Aorta (tissue), 5 donors: ENCODE data around the gene GRPEL2. TPM values are rescaled to one million over a fixed set of nuclear protein-coding genes. Genes with fewer than 3 reads are reported as not detected.

Experiments
- ATAC-seq: fragments of 200-7000 bp; cut with Tn5 transposase; one replicate; pipeline ENCODE4 v1.9.1; 2022; ENCODE audit warnings: moderate library complexity; ENCODE audit not compliant: low FRiP score
- DNase-seq, 2 donors: peaks; one replicate each; pipeline ENCODE4 v3.0.0-alpha.2; 2020
- H3K27ac ChIP-seq, 2 donors: one replicate each; pipeline ENCODE4 v1.5.1; 2013; ENCODE audit warnings: low read length in 2 of 2, mild to moderate bottlenecking in 2 of 2, moderate library complexity in 2 of 2, control low read depth in 1 of 2, inconsistent platforms in 1 of 2, low read depth in 1 of 2
- H3K27me3 ChIP-seq, 2 donors: one replicate each; pipeline ENCODE4 v1.6.1; 2013; ENCODE audit warnings: control low read depth in 1 of 2, low read length in 1 of 2, mild to moderate bottlenecking in 1 of 2, moderate library complexity in 1 of 2; ENCODE audit not compliant: insufficient read depth in 2 of 2, control insufficient read depth in 1 of 2
- H3K36me3 ChIP-seq, 2 donors: one replicate each; pipeline ENCODE4 v1.6.1; 2013; ENCODE audit warnings: control low read depth in 1 of 2, low read length in 1 of 2, mild to moderate bottlenecking in 1 of 2; ENCODE audit not compliant: insufficient read depth in 2 of 2, control insufficient read depth in 1 of 2
- H3K4me1 ChIP-seq, 2 donors: one replicate each; pipeline ENCODE4 v1.6.1; 2013; ENCODE audit warnings: low read length in 2 of 2, control low read depth in 1 of 2, mild to moderate bottlenecking in 1 of 2, moderate library complexity in 1 of 2; ENCODE audit not compliant: insufficient read depth in 2 of 2, control insufficient read depth in 1 of 2
- H3K4me3 ChIP-seq, 2 donors: one replicate each; pipeline ENCODE4 v1.5.1; 2013; ENCODE audit warnings: low read length in 2 of 2, control low read depth in 1 of 2, mild to moderate bottlenecking in 1 of 2
- H3K9me3 ChIP-seq: one replicate; pipeline ENCODE4 v1.6.1; 2013; ENCODE audit warnings: mild to moderate bottlenecking, low read length; ENCODE audit not compliant: control insufficient read depth
- WGBS, 2 donors: extraction: QIAGEN DNeasy Blood & Tissue Kit; methylation state at CpG; one replicate each; pipeline ENCODE4 v1.1.7; 2013; 5-methylcytosine and 5-hydroxymethylcytosine counted together
- intact Hi-C, 2 donors: fragments of 100-400 bp; cut with DNase I; formaldehyde crosslinking; loops; one replicate each; pipeline versions ENCODE4 v1.14.2 to v1.15.0; 2022
- long read RNA-seq, 2 donors: library from polyadenylated mRNA; unstranded; transcript quantifications; one replicate each; pipeline ENCODE4 v2.0.0, GENCODE V29; 2020 to 2021
- polyA plus RNA-seq, 2 donors: library from polyadenylated mRNA; stranded (reverse); fragments of 200-250 nt; gene quantifications; one replicate each; pipeline ENCODE4 v1.2.3, GENCODE V29; 2013
- total RNA-seq, 2 donors: library from RNA; stranded (reverse); fragmentation: NEBNext Ultra II Directional; extraction: Animal tissue kit (Norgen Biotek cat#: 25700); gene quantifications; one replicate each; pipeline ENCODE4 v1.2.1, GENCODE V29; 2021
- donor health status: healthy with polysubstance abuse.
- donor health status: Bipolar disorder and iron deficiency.
- donor health status: DM: no; HTN: no; CAD: no.
- donor health status: DM: no; HTN: no; CAD: no.
- donor health status: DM: yes; HTN: yes; CAD: no.

The GRPEL2 gene, protein sequence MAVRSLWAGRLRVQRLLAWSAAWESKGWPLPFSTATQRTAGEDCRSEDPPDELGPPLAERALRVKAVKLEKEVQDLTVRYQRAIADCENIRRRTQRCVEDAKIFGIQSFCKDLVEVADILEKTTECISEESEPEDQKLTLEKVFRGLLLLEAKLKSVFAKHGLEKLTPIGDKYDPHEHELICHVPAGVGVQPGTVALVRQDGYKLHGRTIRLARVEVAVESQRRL
- total RNA-seq (10 to 100 TPM; 11.4 to 12.9 TPM), polyA plus RNA-seq (1 to 10 TPM; 1.6 to 3.7 TPM)
- long read RNA-seq, donor 1, partial matches to known transcripts: 0 of 6 reads
- long read RNA-seq, donor 1, other reads (novel, unspliced or antisense): 6 of 6 reads
- long read RNA-seq, donor 2, full-length matches to known transcripts: 4 of 5 reads
- long read RNA-seq, donor 2, partial matches to known transcripts: 0 of 5 reads
- long read RNA-seq, donor 2, other reads (novel, unspliced or antisense): 1 of 5 reads

DNA sequence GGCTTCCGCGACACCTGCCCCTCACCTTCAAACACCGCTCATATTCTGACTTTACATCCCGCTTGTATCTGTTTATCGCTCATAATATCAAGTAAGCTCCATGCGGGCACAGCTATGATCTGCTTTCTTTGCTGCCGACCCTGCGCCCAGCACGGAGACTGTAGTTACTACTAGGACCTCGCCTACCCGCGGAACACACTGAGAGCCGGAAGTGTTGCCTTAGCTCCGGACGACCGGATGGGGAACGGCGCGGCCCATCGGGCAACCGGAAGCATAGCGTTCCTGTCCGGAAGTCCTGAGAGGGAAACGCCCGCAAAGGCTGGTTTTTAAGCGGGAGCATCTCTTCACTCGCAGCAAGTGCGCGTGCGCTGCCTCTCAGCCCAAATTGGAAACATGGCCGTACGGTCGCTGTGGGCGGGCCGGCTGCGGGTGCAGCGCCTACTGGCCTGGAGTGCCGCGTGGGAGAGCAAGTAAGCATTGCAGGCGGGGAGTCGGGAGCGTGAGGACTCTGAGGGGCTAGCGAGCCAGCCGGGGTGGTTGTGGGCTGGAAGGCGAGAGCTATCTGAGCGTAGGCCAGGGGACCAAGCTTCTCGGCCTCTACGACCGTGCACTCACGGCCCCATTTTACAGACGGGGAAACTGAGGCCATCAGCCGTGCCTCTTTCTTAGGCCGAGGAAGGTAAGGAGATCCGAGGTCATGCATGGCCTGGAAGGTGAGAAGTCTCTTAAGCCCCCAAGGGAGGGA lies at the start of gene GRPEL2:
Gene GRPEL2, plus strand, starts transcription at position 353 of the 745 bp plus-strand sequence. Its CDS starts 41 bp downstream, at position 394.
- Histone ChIP-seq H3K9me3 (no peaks in the 10 kb centered on the region), H3K27ac (peak within 1 kb of the TSS in 1 of 2 donors; percentile 59), H3K36me3 (peaks cover 3 to 6% of the 10 kb centered on the region in 2 donors), H3K4me3 (peak within 1 kb of the TSS; percentile 44 to 72), H3K27me3 (no peaks in the 10 kb centered on the region), H3K4me1 (no peaks in the 10 kb centered on the region)
- WGBS, 2 donors: 0 to 1% methylated on average over 54 of the region's 54 CpGs
- intact Hi-C loops: no loop called here
- peak; percentile 98 for DNase-seq
- ATAC-seq: peak; percentile 97

DNA sequence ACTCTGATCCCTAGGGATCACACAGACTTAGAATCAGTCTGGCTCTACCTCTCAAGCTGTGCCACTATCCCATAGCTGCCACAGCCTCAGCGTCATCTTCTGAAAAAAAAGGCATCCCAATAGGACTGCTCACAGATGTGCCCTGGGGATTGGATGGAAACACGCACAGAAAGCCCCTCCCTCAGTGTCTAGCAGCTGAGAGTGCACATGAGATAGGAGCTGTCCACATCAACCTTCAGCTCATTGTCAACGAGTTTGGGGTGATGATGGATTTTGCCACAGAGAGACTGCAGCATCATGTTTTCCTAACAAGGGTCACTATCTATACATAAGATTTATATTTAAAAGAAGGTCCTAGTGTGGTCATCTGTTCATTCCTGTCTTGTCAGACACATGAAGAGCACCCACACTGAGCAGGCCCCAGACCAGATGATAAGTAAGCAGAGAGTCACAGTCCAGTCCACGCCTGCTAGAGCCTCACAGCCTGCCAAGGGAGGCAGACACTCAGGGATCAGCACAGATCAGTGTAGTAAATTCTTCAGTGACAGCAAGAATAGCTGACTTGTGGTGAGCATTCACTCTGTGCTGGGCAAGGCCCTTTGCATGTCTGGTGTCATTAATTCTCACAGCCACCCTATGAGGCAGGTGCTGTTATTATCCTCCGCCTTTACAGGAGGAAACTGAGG lies 47.8 kb upstream of the GRPEL2 start:
- Histone ChIP-seq H3K27ac (no peak overlapping the region), H3K4me3 (no peak overlapping the region), H3K4me1 (no peaks in the 10 kb centered on the region), H3K36me3 (no peaks in the 10 kb centered on the region), H3K27me3 (no peaks in the 10 kb centered on the region), H3K9me3 (no peaks in the 10 kb centered on the region)
- no peak for ATAC-seq
- intact Hi-C loops: no loop called here
- 90 to 92% methylated on average over 5 of the region's 5 CpGs for WGBS, 2 donors
- no peak for DNase-seq

DNA sequence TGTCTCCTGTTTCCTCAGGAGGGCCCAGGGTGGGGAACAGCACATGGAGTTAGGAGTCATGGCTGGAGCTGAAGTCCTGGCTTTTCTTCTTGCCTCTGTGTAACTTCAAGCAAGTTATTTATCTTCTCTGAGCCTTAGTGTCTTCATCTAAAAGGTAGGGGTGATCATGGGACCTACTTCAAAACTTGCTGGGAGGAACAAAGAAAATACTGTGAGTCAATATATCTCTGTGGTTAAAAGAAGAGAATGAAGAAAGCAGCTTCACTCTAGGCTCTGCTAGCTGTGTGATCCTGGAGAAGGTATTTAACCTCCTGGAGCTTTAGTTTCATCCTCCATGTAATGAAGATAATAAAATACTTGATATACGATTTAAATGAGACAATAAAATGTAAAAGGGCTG lies 47.1 kb upstream of the GRPEL2 start:
- H3K36me3 ChIP-seq: no peaks in the 10 kb centered on the region
- H3K9me3 ChIP-seq: no peaks in the 10 kb centered on the region
- WGBS, 2 donors: 62 to 67% methylated on average over 1 of the region's 1 CpG
- intact Hi-C loops: no loop called here
- H3K27me3 ChIP-seq: no peaks in the 10 kb centered on the region
- ATAC-seq: no peak
- H3K27ac ChIP-seq: no peak overlapping the region
- H3K4me1 ChIP-seq: no peaks in the 10 kb centered on the region
- DNase-seq: no peak
- no peak overlapping the region for H3K4me3 ChIP-seq

DNA sequence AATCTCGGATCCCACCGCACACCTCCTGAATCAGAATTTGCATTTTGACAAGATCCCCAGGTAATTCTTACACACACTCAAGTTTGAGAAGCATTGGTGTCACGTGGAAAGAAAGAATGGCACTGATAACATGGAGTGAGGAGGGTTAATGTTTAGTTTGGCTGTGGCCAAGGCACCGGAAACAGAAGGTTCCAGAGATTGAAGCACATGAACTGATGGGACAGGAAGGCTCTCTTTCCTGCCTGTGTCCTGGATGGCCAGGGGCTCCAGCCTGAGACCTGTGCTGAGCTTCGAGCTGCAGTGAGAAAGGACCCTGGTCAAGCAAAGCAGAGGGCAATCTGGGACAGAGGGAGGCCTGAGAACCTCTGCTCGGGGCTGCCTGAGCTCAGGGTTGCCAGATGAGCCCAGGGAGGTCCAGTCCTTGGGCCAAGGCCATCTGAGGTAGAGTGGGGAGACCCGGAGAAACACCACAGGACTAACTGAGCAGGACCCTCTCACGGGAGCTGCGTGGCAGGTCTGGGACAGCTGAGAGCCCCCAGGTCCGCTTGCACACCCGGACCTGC lies 46.4 kb upstream of the GRPEL2 start:
- Histone ChIP-seq H3K9me3 (no peaks in the 10 kb centered on the region), H3K36me3 (no peaks in the 10 kb centered on the region), H3K27ac (no peak overlapping the region), H3K4me3 (no peak overlapping the region), H3K27me3 (no peaks in the 10 kb centered on the region), H3K4me1 (no peaks in the 10 kb centered on the region)
- WGBS, 2 donors: 63 to 66% methylated on average over 11 of the region's 11 CpGs
- ATAC-seq (peak; percentile 31), DNase-seq (no peak)
- intact Hi-C loops: no loop called here

DNA sequence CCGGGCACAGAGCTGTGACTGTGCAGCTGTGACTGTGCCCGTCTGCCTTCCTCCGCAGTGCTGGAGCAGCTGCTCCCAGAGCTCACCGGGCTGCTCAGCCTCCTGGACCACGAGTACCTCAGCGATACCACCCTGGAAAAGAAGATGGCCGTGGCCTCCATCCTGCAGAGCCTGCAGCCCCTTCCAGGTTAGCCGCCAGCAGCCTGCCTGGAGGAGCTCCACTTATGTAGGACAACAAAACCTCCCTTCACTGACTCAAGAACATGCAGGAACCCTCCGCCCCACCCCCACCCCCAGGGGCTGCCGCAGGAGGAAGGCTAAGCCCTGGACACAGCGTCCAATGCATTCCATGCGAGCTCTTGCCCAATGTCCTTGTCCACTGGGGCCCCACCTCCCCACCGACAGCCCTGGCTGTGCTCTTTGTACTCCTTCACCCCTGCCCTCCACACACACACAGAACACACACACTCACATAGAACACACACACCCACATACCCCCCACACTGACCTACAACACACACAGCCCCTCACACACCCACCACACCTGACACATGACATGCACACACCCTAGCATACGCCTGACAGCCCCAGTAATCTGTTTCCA lies 45.7 kb upstream of the GRPEL2 start:
- Histone ChIP-seq H3K4me3 (no peak overlapping the region), H3K36me3 (no peaks in the 10 kb centered on the region), H3K27ac (no peak overlapping the region), H3K4me1 (no peaks in the 10 kb centered on the region), H3K9me3 (no peaks in the 10 kb centered on the region), H3K27me3 (no peaks in the 10 kb centered on the region)
- 92% methylated on average over 14 of the region's 14 CpGs for WGBS, 2 donors
- intact Hi-C loops: no loop called here
- DNase-seq: no peak
- ATAC-seq: peak; percentile 22

- H3K27ac ChIP-seq: no peak overlapping the region
- H3K36me3 ChIP-seq: no peaks in the 10 kb centered on the region
- H3K4me1 ChIP-seq: no peaks in the 10 kb centered on the region
- ATAC-seq (no peak), DNase-seq (no peak)
- intact Hi-C loops: no loop called here
- H3K9me3 ChIP-seq: no peaks in the 10 kb centered on the region
- no peak overlapping the region for H3K4me3 ChIP-seq
- no peaks in the 10 kb centered on the region for H3K27me3 ChIP-seq
- 97 to 98% methylated on average over 6 of the region's 6 CpGs for WGBS, 2 donors
These were observed 44.9 kb upstream of the GRPEL2 start for GRCh38 chr5:149300441-149300840.

DNA sequence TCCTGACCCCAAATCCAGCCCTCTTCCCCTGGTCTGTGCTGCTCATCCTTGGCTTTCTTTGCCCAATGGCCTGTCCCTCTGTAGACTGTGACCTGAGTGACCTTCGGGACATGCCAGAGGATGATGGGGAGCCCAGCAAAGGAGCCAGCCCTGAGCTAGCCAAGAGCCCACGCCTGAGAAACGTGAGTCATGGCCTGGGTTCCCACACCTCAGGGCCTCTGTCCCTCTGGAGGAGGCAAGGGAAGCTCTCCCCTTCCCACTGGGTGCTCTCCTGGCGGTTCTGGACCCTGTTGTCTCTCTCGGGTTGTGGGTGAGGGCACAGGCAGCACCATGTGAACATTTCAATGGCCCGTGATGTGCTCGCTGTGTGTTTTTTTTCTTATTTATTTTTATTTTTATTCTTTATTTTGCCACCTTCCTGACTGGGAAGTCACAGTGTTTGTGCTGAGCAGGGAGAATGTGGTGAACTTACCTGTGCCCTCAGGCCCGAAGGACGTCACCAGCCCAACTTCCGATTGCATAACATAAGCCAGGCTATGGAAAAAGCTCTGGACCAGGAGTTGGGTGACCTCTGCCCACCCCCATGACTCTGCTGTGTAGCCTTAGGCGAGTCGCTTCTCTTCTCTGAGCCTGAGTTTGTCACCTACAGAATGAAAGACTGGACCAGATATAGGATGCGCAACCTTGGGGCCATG lies 44.1 kb upstream of the GRPEL2 start:
- H3K4me1 ChIP-seq: no peaks in the 10 kb centered on the region
- ATAC-seq (no peak), DNase-seq (no peak)
- H3K36me3 ChIP-seq: no peaks in the 10 kb centered on the region
- intact Hi-C loops: no loop called here
- 95 to 97% methylated on average over 13 of the region's 13 CpGs for WGBS, 2 donors
- H3K27me3 ChIP-seq: no peaks in the 10 kb centered on the region
- no peak overlapping the region for H3K27ac ChIP-seq
- no peaks in the 10 kb centered on the region for H3K9me3 ChIP-seq
- H3K4me3 ChIP-seq: no peak overlapping the region
